Astrocyte of the spinal cord (primary cell): ENCODE results near the gene HCST.

Experiments used
- DNase-seq: peaks from one replicate; pipeline ENCODE4 v3.0.0; 2011; ENCODE audit warnings: low read depth, low spot score
- H3K4me3 ChIP-seq: 2 replicates; pipeline ENCODE4 v1.5.1; 2011; ENCODE audit warnings: low read depth, mild to moderate bottlenecking, low read length, moderate library complexity
- in situ Hi-C: cut with HindIII; loops from 2 replicates; pipeline ENCODE4 v1.10.0; 2017; ENCODE audit warnings: low sequenced_read_pairs
- TF ChIP-seq, protein P1 (sequence below): IDR thresholded peaks from 2 replicates; pipeline ENCODE4 v1.5.1; 2012; ENCODE audit warnings: low read depth, mild to moderate bottlenecking, low read length, inconsistent platforms

The HCST gene

DNA sequence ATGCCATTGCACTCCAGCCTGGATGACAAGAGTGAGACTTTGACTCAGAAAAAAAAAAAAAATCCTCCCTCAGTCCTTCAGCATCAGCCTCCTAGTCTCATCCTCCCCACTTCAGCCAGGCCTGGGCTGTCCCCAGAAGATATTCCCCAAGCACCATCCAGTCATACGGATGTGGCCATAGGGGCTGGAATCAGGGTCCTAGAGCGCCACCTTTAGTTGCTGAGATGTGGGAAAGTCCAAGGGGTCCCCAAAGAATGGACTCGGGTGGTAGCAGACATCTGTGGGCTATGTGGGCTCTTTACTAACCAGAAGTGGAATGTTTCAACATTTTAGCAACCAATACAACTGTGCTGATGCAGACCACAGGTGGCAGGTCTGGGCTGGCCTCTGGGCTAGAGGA is 8.8 kb downstream of the HCST start:
- no peak overlapping the region for H3K4me3 ChIP-seq
- in situ Hi-C loops, result no loop called here
- no peak for DNase-seq
- TF ChIP-seq, protein P1, sequence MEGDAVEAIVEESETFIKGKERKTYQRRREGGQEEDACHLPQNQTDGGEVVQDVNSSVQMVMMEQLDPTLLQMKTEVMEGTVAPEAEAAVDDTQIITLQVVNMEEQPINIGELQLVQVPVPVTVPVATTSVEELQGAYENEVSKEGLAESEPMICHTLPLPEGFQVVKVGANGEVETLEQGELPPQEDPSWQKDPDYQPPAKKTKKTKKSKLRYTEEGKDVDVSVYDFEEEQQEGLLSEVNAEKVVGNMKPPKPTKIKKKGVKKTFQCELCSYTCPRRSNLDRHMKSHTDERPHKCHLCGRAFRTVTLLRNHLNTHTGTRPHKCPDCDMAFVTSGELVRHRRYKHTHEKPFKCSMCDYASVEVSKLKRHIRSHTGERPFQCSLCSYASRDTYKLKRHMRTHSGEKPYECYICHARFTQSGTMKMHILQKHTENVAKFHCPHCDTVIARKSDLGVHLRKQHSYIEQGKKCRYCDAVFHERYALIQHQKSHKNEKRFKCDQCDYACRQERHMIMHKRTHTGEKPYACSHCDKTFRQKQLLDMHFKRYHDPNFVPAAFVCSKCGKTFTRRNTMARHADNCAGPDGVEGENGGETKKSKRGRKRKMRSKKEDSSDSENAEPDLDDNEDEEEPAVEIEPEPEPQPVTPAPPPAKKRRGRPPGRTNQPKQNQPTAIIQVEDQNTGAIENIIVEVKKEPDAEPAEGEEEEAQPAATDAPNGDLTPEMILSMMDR, result no peak

DNA sequence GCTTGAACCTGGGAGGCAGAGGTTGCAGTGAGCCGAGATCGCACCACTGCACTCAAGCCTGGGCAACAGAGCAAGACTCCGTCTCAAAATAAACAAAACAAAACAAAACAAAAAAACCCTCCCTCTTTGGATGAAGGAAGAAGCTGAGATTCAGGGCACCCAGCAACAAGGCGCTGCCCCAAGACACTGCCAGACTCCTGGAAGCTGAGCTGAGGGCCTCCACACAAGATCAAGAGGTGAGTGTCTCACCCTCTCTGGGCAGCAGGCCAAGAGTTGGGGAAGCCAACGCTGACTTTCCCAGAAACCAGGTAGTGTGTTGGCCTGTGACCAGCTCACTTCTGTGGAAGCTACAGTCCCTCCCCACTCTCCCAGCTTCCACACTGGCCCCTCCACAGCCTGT is 9.5 kb downstream of the HCST start:
- DNase-seq, result no peak
- TF ChIP-seq, protein P1, result no peak
- in situ Hi-C loops, result no loop called here
- no peak overlapping the region for H3K4me3 ChIP-seq

DNA sequence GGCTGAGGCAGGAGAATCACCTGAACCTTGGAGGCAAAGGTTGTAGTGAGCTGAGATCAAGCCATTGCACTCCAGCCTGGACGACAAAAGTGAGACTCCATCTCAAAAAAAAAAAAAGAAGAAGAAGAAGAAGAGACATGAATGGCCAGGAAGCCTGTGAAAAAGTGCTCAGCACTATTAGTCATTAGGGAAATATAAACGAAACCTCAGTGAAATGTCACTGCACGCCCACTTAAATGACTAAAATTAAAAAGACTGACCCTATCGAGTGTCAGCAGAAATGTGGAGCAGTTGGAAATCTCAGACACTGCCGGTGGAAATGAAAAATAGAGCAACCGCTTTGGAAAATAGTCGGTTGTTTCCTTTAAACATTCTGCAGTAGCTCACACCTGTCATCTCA is 11.3 kb downstream of the HCST start:
- TF ChIP-seq, protein P1, result no peak
- no peak for DNase-seq
- in situ Hi-C loops, result no loop called here
- H3K4me3 ChIP-seq, result no peak overlapping the region

DNA sequence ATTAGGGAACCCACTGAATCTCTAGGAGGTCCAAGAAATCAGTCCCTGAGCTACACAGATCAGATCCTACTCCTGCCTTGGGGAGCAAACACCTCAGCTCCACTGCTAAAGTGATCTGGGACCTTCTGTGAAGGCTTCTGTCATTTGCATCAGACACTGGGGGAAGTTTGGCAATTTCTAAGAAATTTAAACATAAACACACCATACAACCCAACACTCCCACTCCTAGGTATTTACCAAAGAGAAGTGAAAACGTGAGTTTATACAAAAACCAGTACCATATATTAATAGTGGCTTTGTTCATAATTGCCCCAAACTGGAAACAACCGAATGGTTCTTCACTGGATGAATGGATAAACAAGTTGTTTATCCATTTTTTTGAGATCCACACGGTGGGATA is 13.1 kb downstream of the HCST start:
- H3K4me3 ChIP-seq, result no peak overlapping the region
- in situ Hi-C loops, result no loop called here
- TF ChIP-seq, protein P1, result no peak
- DNase-seq, result no peak

DNA sequence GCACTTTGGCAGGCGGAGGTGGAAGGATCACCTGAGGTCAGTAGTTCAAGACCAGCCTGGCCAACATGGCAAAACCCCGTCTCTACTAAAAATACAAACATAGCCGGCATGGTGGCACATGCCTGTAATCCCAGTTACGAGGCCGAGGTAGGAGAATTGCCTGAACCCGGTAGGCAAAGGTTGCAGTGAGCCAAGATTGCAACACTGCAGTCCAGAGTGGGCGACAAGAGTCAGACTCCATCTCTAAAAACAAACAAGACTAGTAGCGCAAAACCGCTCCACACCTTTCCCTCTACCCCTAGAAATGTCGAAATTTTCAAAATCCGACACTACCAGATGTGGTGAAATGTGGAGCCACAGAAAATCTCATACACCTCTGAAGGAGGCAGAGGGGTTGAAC is 17.0 kb downstream of the HCST start:
- TF ChIP-seq, protein P1, result no peak
- no peak for DNase-seq
- no peak overlapping the region for H3K4me3 ChIP-seq
- in situ Hi-C loops, result no loop called here

DNA sequence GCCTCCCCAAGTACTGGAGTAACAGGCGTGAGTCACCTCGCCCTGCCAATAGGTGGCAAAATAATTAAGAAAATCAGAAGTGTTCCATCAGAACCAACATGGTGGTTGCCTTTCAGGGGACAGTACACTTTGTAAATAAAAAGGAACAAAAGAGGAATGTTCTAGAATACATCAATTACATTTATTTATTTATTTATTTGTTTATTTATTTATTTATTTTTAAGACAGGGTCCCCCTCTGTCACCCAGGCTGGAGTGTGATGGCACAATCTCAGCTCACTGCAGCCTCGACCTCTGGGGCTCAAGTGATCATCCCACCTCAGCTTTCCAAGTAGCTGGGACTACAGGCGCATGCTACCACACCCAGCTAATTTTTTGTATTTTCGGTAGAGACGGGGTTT is 18.7 kb downstream of the HCST start:
- in situ Hi-C loops, result no loop called here
- TF ChIP-seq, protein P1, result no peak
- DNase-seq, result no peak
- H3K4me3 ChIP-seq, result no peak overlapping the region

DNA sequence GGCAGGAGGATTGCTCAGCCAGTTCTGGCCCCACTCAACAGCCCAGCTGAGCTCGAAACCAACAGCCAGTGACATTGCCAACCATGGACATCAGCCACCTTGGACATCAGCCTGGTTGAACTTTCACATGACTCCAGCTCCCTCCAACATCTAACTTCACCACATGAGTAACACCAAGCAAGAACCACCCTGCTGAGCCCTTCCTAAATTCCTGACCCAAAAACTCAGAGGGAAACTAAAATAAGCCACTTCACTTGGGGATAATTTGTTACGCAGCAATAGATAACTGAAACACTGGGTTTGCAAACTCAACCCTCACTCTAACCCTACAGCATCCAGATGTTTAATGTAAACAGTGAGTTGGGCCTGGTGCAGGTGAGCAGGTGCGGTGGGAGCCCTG is 23.2 kb downstream of the HCST start:
- H3K4me3 ChIP-seq, result no peak overlapping the region
- DNase-seq, result no peak
- TF ChIP-seq, protein P1, result no peak
- in situ Hi-C loops, result no loop called here
